Adipocyte (in vitro differentiated cells): ENCODE results near the gene SORBS2.

Experiments
- DNase-seq: peaks from one replicate; pipeline ENCODE4 v3.0.0-alpha.2; 2015; ENCODE audit warnings: low read depth
- H3K27me3 ChIP-seq: replicated peaks from 2 replicates; pipeline ENCODE4 v1.7.0; 2013; ENCODE audit warnings: mild to moderate bottlenecking, low read length, moderate library complexity; ENCODE audit not compliant: control insufficient read depth, insufficient read depth
- H3K36me3 ChIP-seq: 2 replicates; pipeline ENCODE4 v1.7.0; 2013; ENCODE audit warnings: low read length, mild to moderate bottlenecking, moderate library complexity; ENCODE audit not compliant: control insufficient read depth, insufficient read depth, severe bottlenecking
- H3K4me1 ChIP-seq: 2 replicates; pipeline ENCODE4 v1.7.0; 2013; ENCODE audit warnings: mild to moderate bottlenecking, low read length, moderate library complexity; ENCODE audit not compliant: control insufficient read depth, insufficient read depth
- H3K4me3 ChIP-seq: 2 replicates; pipeline ENCODE4 v1.7.0; 2013; ENCODE audit warnings: mild to moderate bottlenecking, low read length, moderate library complexity
- H3K9ac ChIP-seq: 2 replicates; pipeline ENCODE4 v1.7.0; 2013; ENCODE audit warnings: mild to moderate bottlenecking, low read length, moderate library complexity
- H3K9me3 ChIP-seq: 2 replicates; pipeline ENCODE4 v1.7.0; 2013; ENCODE audit warnings: mild to moderate bottlenecking, low read length, moderate library complexity; ENCODE audit not compliant: control insufficient read depth

Gene SORBS2

GRCh38 chr4:185834088-185834487, 22.1 kb upstream of the SORBS2 start:
- Histone ChIP-seq H3K4me3 (no peak overlapping the region), H3K36me3 (no peaks in the 10 kb centered on the region), H3K9me3 (no peaks in the 10 kb centered on the region), H3K4me1 (peaks cover 36% of the 10 kb centered on the region), H3K9ac (no peak overlapping the region), H3K27me3 (no peaks in the 10 kb centered on the region)
- no peak for DNase-seq

- Histone ChIP-seq H3K9ac (no peak overlapping the region), H3K4me1 (peaks cover 26% of the 10 kb centered on the region), H3K27me3 (no peaks in the 10 kb centered on the region), H3K36me3 (no peaks in the 10 kb centered on the region), H3K9me3 (no peaks in the 10 kb centered on the region), H3K4me3 (no peak overlapping the region)
- no peak for DNase-seq
These were observed 21.1 kb upstream of the SORBS2 start for GRCh38 chr4:185833055-185833598.

- Histone ChIP-seq H3K27me3 (no peaks in the 10 kb centered on the region), H3K4me1 (peaks cover 8% of the 10 kb centered on the region), H3K4me3 (no peak overlapping the region), H3K9ac (no peak overlapping the region), H3K36me3 (no peaks in the 10 kb centered on the region), H3K9me3 (no peaks in the 10 kb centered on the region)
- no peak for DNase-seq
These were observed 19.3 kb upstream of the SORBS2 start for GRCh38 chr4:185831125-185831815.

- no peak for DNase-seq
- Histone ChIP-seq H3K36me3 (no peaks in the 10 kb centered on the region), H3K4me1 (peaks cover 5% of the 10 kb centered on the region), H3K9me3 (no peaks in the 10 kb centered on the region), H3K27me3 (no peaks in the 10 kb centered on the region), H3K4me3 (no peak overlapping the region), H3K9ac (no peak overlapping the region)
These were observed 18.4 kb upstream of the SORBS2 start for GRCh38 chr4:185830263-185830994.

- H3K36me3 ChIP-seq, result no peaks in the 10 kb centered on the region
- no peaks in the 10 kb centered on the region for H3K27me3 ChIP-seq
- no peaks in the 10 kb centered on the region for H3K4me1 ChIP-seq
- no peak for DNase-seq
- H3K9me3 ChIP-seq, result no peaks in the 10 kb centered on the region
- H3K4me3 ChIP-seq, result no peak overlapping the region
- no peak overlapping the region for H3K9ac ChIP-seq
These were observed 14.4 kb upstream of the SORBS2 start for GRCh38 chr4:185826381-185826780.

- Histone ChIP-seq H3K27me3 (no peaks in the 10 kb centered on the region), H3K9ac (no peak overlapping the region), H3K9me3 (no peaks in the 10 kb centered on the region), H3K4me3 (no peak overlapping the region), H3K4me1 (no peaks in the 10 kb centered on the region), H3K36me3 (no peaks in the 10 kb centered on the region)
- no peak for DNase-seq
These were observed 13.7 kb upstream of the SORBS2 start for GRCh38 chr4:185825737-185826136.

GRCh38 chr4:185822791-185823190, 10.8 kb upstream of the SORBS2 start:
- H3K4me1 ChIP-seq, result no peaks in the 10 kb centered on the region
- no peak overlapping the region for H3K4me3 ChIP-seq
- H3K27me3 ChIP-seq, result no peaks in the 10 kb centered on the region
- peaks cover 4% of the 10 kb centered on the region for H3K9me3 ChIP-seq
- no peaks in the 10 kb centered on the region for H3K36me3 ChIP-seq
- no peak overlapping the region for H3K9ac ChIP-seq
- DNase-seq, result no peak

GRCh38 chr4:185821029-185821419, 9.0 kb upstream of the SORBS2 start:
- Histone ChIP-seq H3K27me3 (no peaks in the 10 kb centered on the region), H3K9me3 (peaks cover 4% of the 10 kb centered on the region), H3K4me3 (no peak overlapping the region), H3K9ac (no peak overlapping the region), H3K4me1 (no peaks in the 10 kb centered on the region), H3K36me3 (no peaks in the 10 kb centered on the region)
- no peak for DNase-seq

- Histone ChIP-seq H3K27me3 (no peaks in the 10 kb centered on the region), H3K4me3 (no peak overlapping the region), H3K9me3 (peaks cover 4% of the 10 kb centered on the region), H3K9ac (no peak overlapping the region), H3K4me1 (no peaks in the 10 kb centered on the region), H3K36me3 (no peaks in the 10 kb centered on the region)
- no peak for DNase-seq
These were observed 8.4 kb upstream of the SORBS2 start for GRCh38 chr4:185820146-185821028.

- no peak for DNase-seq
- no peaks in the 10 kb centered on the region for H3K4me1 ChIP-seq
- no peaks in the 10 kb centered on the region for H3K27me3 ChIP-seq
- H3K9ac ChIP-seq, result no peak overlapping the region
- H3K9me3 ChIP-seq, result peaks cover 4% of the 10 kb centered on the region
- no peaks in the 10 kb centered on the region for H3K36me3 ChIP-seq
- no peak overlapping the region for H3K4me3 ChIP-seq
These were observed 7.2 kb upstream of the SORBS2 start for GRCh38 chr4:185819144-185819543.

- no peak overlapping the region for H3K9ac ChIP-seq
- DNase-seq, result no peak
These were observed 5.4 kb upstream of the SORBS2 start for GRCh38 chr4:185817403-185817818.

More at GRCh38 chr4:185817403-185817818, 5.4 kb upstream of the SORBS2 start:
- H3K36me3 ChIP-seq, result no peaks in the 10 kb centered on the region
- peaks cover 4% of the 10 kb centered on the region for H3K9me3 ChIP-seq
- no peaks in the 10 kb centered on the region for H3K27me3 ChIP-seq
- H3K4me1 ChIP-seq, result no peaks in the 10 kb centered on the region
- no peak overlapping the region for H3K4me3 ChIP-seq
